Skeletal muscle tissue (tissue), 4 donors: ENCODE measurements around the gene PIK3IP1. TPM values are rescaled to one million over a fixed set of nuclear protein-coding genes. Genes with fewer than 3 reads are reported as not detected.

Experiments used
- H3K27ac ChIP-seq: one replicate; pipeline ENCODE4 v1.7.0; 2013; ENCODE audit warnings: mild to moderate bottlenecking, low read depth, low read length, inconsistent platforms
- H3K27me3 ChIP-seq, 3 donors: one replicate each; pipeline ENCODE4 v1.7.0; 2013; ENCODE audit warnings: low read length in 3 of 3; ENCODE audit not compliant: control insufficient read depth in 3 of 3, insufficient read depth in 3 of 3
- H3K36me3 ChIP-seq, 3 donors: one replicate each; pipeline ENCODE4 v1.7.0; 2013; ENCODE audit warnings: low read length in 3 of 3; ENCODE audit not compliant: control insufficient read depth in 3 of 3, insufficient read depth in 3 of 3
- H3K4me1 ChIP-seq, 3 donors: one replicate each; pipeline ENCODE4 v1.7.0; 2013; ENCODE audit warnings: low read length in 3 of 3, mild to moderate bottlenecking in 3 of 3; ENCODE audit not compliant: control insufficient read depth in 3 of 3, insufficient read depth in 3 of 3
- H3K4me3 ChIP-seq, 3 donors: one replicate each; pipeline ENCODE4 v1.7.0; 2013; ENCODE audit warnings: low read length in 3 of 3
- H3K9ac ChIP-seq, 3 donors: one replicate each; pipeline ENCODE4 v1.7.0; 2013; ENCODE audit warnings: low read length in 3 of 3, mild to moderate bottlenecking in 3 of 3, moderate library complexity in 2 of 3, low read depth in 1 of 3
- H3K9me3 ChIP-seq, 3 donors: one replicate each; pipeline ENCODE4 v1.7.0; 2013; ENCODE audit warnings: low read length in 3 of 3; ENCODE audit not compliant: control insufficient read depth in 3 of 3
- total RNA-seq: library from RNA; depleted of rRNA; stranded (reverse); fragments of >200 nt; gene quantifications from one replicate; pipeline ENCODE4 v1.2.3, GENCODE V29; 2014
- donor health status: Osteomylitis.

Gene PIK3IP1
- total RNA-seq, 1 donor from 2014 or later: 6.3 TPM

DNA sequence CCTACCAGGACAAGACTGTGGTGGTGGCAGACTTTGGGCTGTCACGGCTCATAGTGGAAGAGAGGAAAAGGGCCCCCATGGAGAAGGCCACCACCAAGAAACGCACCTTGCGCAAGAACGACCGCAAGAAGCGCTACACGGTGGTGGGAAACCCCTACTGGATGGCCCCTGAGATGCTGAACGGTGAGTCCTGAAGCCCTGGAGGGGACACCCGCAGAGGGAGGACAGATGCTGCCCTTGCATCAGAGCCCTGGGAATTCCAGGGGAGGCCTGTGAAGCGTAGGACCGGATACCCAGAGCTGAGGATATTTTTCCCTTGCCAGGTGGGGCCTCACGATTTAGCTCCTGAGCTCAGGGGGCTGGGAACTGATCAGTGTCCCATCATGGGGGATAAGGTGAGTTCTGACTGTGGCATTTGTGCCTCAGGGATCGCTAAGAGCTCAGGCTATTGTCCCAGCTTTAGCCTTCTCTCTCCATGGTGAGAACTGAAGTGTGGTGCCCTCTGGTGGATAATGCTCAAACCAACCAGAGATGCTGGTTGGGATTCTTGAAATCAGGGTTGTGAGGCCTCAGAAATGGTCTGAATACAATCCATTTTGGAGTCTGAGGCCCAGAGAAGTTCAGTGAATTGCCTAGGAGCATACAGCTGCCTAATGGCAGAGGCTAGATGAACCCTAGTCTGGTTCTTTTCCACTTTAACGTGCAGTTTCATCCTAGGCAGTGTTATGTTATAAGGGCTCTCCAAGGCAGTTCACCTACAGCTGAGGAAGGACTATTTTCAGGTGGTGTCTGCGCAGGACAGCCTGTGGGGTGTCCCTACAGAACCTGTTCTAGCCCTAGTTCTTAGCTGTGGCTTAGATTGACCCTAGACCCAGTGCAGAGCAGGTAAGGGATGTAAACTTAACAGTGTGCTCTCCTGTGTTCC lies 19.5 kb downstream of the PIK3IP1 start:
- H3K9me3 ChIP-seq: no peaks in the 10 kb centered on the region
- H3K9ac ChIP-seq: peak overlapping the region in 1 of 3 donors; percentile 25
- no peak overlapping the region for H3K27ac ChIP-seq
- H3K4me1 ChIP-seq: peaks cover 0 to 2% (median 0%) of the 10 kb centered on the region in 3 donors
- no peak overlapping the region for H3K4me3 ChIP-seq
- no peaks in the 10 kb centered on the region for H3K27me3 ChIP-seq
- peaks cover 36 to 58% (median 42%) of the 10 kb centered on the region in 3 donors for H3K36me3 ChIP-seq

DNA sequence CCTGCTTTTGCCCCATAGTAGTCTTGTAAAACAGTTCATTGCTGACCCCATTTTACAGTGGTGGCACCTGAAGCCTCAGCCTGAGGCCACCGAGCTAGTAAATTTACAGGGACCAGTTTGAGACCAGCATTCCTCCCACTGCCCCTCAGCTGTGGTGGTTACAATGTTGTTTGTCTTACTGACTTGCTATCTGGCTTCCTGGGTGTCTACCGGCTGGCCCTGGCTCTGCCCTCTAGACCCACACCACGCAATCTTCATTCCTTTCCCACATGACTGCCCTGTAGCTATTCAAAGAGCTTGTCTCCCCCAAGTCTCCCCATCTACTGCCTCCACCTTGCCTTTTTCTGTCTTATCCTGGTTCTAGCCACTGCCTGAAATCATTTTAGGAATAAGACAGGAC lies 20.8 kb downstream of the PIK3IP1 start:
- no peak overlapping the region for H3K27ac ChIP-seq
- H3K36me3 ChIP-seq: peaks cover 42 to 58% (median 47%) of the 10 kb centered on the region in 3 donors
- H3K27me3 ChIP-seq: no peaks in the 10 kb centered on the region
- peaks cover 0 to 2% (median 0%) of the 10 kb centered on the region in 3 donors for H3K4me1 ChIP-seq
- no peaks in the 10 kb centered on the region for H3K9me3 ChIP-seq
- no peak overlapping the region for H3K9ac ChIP-seq
- H3K4me3 ChIP-seq: no peak overlapping the region

DNA sequence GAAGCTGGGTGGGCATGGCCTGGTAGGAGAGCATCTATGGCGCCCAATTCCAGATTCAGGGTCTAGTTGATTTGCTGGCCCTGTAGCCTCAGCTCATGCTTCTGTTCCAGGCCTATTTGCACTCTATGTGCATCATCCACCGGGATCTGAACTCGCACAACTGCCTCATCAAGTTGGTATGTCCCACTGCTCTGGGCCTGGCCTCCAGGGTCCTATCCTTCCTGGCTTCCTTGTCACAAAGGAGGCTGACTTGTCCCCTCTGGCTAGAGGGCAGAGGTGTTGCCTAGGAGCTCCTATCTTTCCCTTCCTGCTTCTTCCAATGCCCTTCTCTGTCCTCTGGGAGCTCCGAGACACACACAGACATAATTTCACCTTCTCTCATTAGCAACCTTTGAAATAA lies 21.3 kb downstream of the PIK3IP1 start:
- Histone ChIP-seq H3K36me3 (peaks cover 47 to 62% (median 50%) of the 10 kb centered on the region in 3 donors), H3K4me1 (peaks cover 0 to 2% (median 0%) of the 10 kb centered on the region in 3 donors), H3K4me3 (no peak overlapping the region), H3K9me3 (no peaks in the 10 kb centered on the region), H3K9ac (no peak overlapping the region), H3K27ac (no peak overlapping the region), H3K27me3 (no peaks in the 10 kb centered on the region)

DNA sequence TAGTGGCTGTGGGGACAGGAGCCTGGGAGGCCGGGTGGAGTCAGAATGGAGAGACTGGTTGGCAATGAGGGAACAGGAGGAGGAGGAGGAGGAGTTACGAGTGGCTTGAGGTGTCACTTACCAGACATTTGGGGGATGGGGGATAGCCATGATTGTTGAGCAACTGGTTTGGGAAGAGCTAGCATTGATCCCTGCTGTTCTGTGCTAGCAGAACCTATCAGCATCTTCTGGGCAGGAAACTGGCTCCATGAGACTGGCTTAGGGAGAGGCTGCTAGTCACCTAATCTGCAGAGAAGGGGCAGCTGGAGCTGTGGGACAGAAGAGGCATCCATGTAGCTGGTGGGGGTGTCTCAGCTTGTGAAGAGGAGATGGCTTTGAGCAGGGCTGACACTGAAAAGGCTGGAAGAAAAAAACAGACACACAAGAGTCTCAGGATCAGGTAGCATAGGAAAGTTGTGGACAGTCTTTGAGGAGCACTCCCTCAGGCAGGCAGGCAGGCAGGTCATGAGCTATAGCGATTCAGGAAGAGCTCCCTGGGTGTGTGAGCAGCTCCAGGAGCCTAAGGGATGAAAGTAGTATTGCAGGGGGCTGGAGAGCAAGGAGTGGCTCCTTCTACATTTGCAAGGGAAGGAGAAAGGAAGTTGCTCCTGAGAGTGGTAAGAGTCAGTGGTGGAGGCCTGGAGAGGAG lies 22.3 kb downstream of the PIK3IP1 start:
- H3K27ac ChIP-seq: no peak overlapping the region
- H3K4me1 ChIP-seq: peaks cover 0 to 2% (median 0%) of the 10 kb centered on the region in 3 donors
- no peaks in the 10 kb centered on the region for H3K27me3 ChIP-seq
- no peak overlapping the region for H3K9ac ChIP-seq
- peaks cover 45 to 61% (median 47%) of the 10 kb centered on the region in 3 donors for H3K36me3 ChIP-seq
- no peak overlapping the region for H3K4me3 ChIP-seq
- H3K9me3 ChIP-seq: no peaks in the 10 kb centered on the region

DNA sequence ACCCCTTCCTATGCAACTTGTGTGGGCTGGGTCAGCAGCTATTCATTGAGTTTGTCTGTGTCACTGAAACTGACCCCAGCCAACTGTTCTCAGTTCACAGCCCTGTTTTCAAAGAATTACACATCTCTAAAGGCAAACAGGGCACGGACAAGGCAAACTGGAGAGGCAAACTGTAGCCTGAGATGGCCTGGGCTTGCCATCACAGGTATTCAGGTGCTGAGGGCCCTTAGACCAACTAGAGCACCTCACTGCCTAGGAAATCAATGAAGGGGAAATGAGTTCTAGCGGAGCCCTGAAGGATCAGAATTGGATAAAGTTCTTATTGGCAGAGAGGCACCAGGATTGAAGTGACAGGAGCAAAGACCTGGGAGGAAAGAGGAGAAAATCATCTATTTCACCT lies 24.0 kb downstream of the PIK3IP1 start:
- H3K36me3 ChIP-seq: peaks cover 41 to 51% (median 42%) of the 10 kb centered on the region in 3 donors

DNA sequence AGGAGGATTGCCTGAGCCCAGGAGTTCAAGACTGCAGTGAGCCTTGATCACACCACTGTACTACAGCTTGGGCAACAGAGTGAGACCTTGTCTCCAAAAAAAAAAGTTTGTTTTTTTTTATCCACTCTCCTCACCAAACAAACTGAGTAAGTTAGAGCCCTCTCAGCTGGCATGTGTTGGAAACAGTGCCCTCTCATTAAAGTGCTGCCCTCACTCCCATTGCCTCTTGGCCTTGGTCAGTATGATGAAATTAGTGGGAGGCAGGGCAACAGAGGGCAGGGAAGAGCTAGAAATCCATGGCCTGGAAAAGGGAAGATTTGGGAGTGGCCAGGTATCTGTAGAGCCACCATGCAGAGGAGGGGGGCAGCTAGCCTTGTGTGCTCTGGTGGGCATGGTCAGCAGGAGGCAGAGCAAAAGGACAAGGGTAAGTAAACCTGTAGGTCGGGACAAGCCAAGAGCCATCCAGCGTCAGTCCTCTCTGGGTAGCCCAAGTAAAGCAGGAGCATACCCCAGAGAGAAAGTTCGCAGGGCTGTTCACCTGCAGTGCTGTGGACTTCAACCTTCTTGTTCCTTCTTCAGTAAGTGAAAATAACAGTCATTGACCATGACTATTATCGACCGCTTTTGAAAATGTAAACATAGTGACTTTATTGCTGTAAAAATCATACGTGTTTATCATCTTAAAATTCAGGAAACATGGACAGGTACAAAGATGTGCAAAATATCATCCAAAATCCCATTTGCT lies 28.2 kb downstream of the PIK3IP1 start:
- H3K36me3 ChIP-seq: peaks cover 29 to 38% (median 30%) of the 10 kb centered on the region in 3 donors
- no peak overlapping the region for H3K9ac ChIP-seq
- no peak overlapping the region for H3K4me3 ChIP-seq
- H3K27ac ChIP-seq: no peak overlapping the region
- peaks cover 16 to 18% (median 16%) of the 10 kb centered on the region in 3 donors for H3K4me1 ChIP-seq
- no peaks in the 10 kb centered on the region for H3K27me3 ChIP-seq
- no peaks in the 10 kb centered on the region for H3K9me3 ChIP-seq

More for the DNA sequence above, 24.0 kb downstream of the PIK3IP1 start:
- no peak overlapping the region for H3K4me3 ChIP-seq
- no peak overlapping the region for H3K9ac ChIP-seq
- no peak overlapping the region for H3K27ac ChIP-seq
- no peaks in the 10 kb centered on the region for H3K9me3 ChIP-seq
- peaks cover under 1 to 2% (median 1%) of the 10 kb centered on the region in 3 donors for H3K4me1 ChIP-seq
- H3K27me3 ChIP-seq: no peaks in the 10 kb centered on the region

DNA sequence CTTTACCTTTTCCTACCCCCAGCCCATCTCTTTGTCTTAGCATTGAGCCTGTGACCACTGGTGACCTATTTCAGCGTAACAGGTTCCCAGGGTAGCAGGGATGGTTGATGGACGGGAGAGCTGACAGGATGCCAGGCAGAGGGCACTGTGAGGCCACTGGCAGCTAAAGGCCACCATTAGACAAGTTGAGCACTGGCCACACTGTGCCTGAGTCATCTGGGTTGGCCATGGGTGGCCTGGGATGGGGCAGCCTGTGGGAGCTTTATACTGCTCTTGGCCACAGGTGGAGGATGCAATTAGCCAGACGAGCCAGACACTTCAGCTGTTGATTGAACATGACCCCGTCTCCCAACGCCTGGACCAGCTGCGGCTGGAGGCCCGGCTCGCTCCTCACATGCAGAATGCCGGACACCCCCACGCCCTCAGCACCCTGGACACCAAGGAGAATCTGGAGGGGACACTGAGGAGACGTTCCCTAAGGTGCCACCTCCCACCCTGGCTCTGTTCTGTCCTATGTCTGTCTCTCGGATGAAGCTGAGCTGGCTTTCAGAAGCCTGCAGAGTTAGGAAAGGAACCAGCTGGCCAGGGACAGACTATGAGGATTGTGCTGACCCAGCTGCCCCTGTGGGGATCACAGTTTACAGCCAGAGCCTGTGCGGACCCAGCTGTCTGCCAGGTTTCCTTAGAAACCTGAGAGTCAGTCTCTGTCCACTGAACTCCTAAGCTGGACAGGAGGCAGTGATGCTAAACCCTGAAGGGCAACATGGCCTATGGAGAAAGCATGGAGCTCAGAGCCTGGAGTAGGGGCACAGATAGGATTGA lies 29.8 kb downstream of the PIK3IP1 start:
- H3K27ac ChIP-seq: peak overlapping the region; percentile 62
- H3K4me3 ChIP-seq: peak overlapping the region in 1 of 3 donors; percentile 49
- H3K9ac ChIP-seq: peak overlapping the region in 1 of 3 donors; percentile 25
- H3K9me3 ChIP-seq: no peaks in the 10 kb centered on the region
- no peaks in the 10 kb centered on the region for H3K27me3 ChIP-seq
- H3K4me1 ChIP-seq: peaks cover 16 to 18% (median 16%) of the 10 kb centered on the region in 3 donors
- peaks cover 23 to 36% (median 27%) of the 10 kb centered on the region in 3 donors for H3K36me3 ChIP-seq

DNA sequence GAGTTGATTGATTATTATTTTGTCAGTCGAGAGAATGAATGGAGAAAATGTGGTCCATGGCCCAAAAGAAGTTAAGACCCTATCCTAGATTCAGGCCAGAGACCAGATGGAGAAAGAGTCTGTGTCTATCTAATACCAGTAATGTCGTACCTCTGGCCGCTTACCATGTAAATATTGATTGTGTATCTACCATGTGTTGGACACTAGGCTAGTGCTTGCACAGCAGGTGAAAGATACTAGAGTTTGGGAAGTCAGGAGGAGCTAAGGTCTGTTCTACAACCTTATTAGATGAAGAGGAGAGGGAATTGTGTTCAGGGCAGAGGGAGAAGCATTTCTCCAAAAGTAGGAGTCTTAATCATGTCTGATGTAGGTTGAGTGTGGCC lies 31.8 kb downstream of the PIK3IP1 start:
- Histone ChIP-seq H3K4me3 (no peak overlapping the region), H3K36me3 (peaks cover 13 to 28% (median 14%) of the 10 kb centered on the region in 3 donors), H3K27ac (no peak overlapping the region), H3K4me1 (peaks cover 16 to 18% (median 16%) of the 10 kb centered on the region in 3 donors), H3K9me3 (no peaks in the 10 kb centered on the region), H3K9ac (no peak overlapping the region), H3K27me3 (no peaks in the 10 kb centered on the region)
